Measurements from ENCODE around the gene SLC27A6.
"Not testable (repeated sequence)": the region's sequence is repeated elsewhere in the genome, so short reads cannot be mapped to it uniquely, and the experiment has no call there.

Gene SLC27A6

GRCh38 chr5:129002527-129002842 lies 37.2 kb downstream of the SLC27A6 start:
- DNase-seq = no peak

GRCh38 chr5:129003232-129003631 lies 37.9 kb downstream of the SLC27A6 start:
- no peak for DNase-seq

GRCh38 chr5:129014185-129014584 lies 48.9 kb downstream of the SLC27A6 start:
- no peak for DNase-seq

- no peak for DNase-seq
Observed at GRCh38 chr5:129018837-129019236, 53.5 kb downstream of the SLC27A6 start.

GRCh38 chr5:129019401-129019908 lies 54.2 kb downstream of the SLC27A6 start:
- no peak for DNase-seq

- DNase-seq = no peak
Observed at GRCh38 chr5:129020683-129021082, 55.4 kb downstream of the SLC27A6 start.

GRCh38 chr5:129021744-129022143 lies 56.5 kb downstream of the SLC27A6 start:
- DNase-seq = no peak

GRCh38 chr5:129022599-129022998 lies 57.3 kb downstream of the SLC27A6 start:
- DNase-seq = no peak

GRCh38 chr5:129027260-129027659 lies 62.0 kb downstream of the SLC27A6 start:
- no peak for DNase-seq

- DNase-seq = no peak
Observed at GRCh38 chr5:129031886-129032683, 66.8 kb downstream of the SLC27A6 start.

- not testable (repeated sequence) for DNase-seq
Observed at GRCh38 chr5:129036257-129036656, 71.0 kb downstream of the SLC27A6 start.

- no peak for DNase-seq
Observed at GRCh38 chr5:129041196-129041881, 76.1 kb downstream of the SLC27A6 start.

GRCh38 chr5:129042306-129042705 lies 77.0 kb downstream of the SLC27A6 start:
- no peak for DNase-seq

- DNase-seq = no peak
Observed at GRCh38 chr5:129043894-129044293, 78.6 kb downstream of the SLC27A6 start.

GRCh38 chr5:129046151-129046550 lies 80.9 kb downstream of the SLC27A6 start:
- no peak for DNase-seq

GRCh38 chr5:129048509-129048908 lies 83.2 kb downstream of the SLC27A6 start:
- DNase-seq = no peak

- no peak for DNase-seq
Observed at GRCh38 chr5:129049126-129049799, 84.0 kb downstream of the SLC27A6 start.

- no peak for DNase-seq
Observed at GRCh38 chr5:129051283-129051682, 86.0 kb downstream of the SLC27A6 start.

- DNase-seq = no peak
Observed at GRCh38 chr5:129053438-129053837, 88.2 kb downstream of the SLC27A6 start.

GRCh38 chr5:129057329-129057728 lies 92.0 kb downstream of the SLC27A6 start:
- no peak for DNase-seq

GRCh38 chr5:129061849-129062248 lies 96.6 kb downstream of the SLC27A6 start:
- DNase-seq = no peak

- no peak for DNase-seq
Observed at GRCh38 chr5:129063483-129064113, 98.3 kb downstream of the SLC27A6 start.

- DNase-seq = no peak
Observed at GRCh38 chr5:129065721-129066120, 100.4 kb downstream of the SLC27A6 start.

All from central memory CD4-positive, alpha-beta T cell (primary cell).